ENCODE measurements around the gene EXD3. TPM values are rescaled to one million over a fixed set of nuclear protein-coding genes. Genes with fewer than 3 reads are reported as not detected.

The EXD3 gene
- total RNA-seq, 1 experiment from 2014 or later = 2.8 TPM

- H3K27me3 ChIP-seq (ENCODE audit: low read length) = no peaks in the 10 kb centered on the region
- H2AFZ ChIP-seq (ENCODE audit: low read length) = no peak overlapping the region
- H3K4me3 ChIP-seq (ENCODE audit: low read length) = no peak overlapping the region
- H3K4me1 ChIP-seq (ENCODE audit: low read length) = no peaks in the 10 kb centered on the region
- no peaks in the 10 kb centered on the region for H3K79me2 ChIP-seq (ENCODE audit: low read length)
- no peak overlapping the region for H3K4me2 ChIP-seq (ENCODE audit: low read depth, low read length, poor library complexity, severe bottlenecking)
- no peak overlapping the region for H3K27ac ChIP-seq (ENCODE audit: low read length)
- H3K9me2 ChIP-seq (replicated peaks; ENCODE audit: insufficient read depth, low read length) = no peaks in the 10 kb centered on the region
- H4K20me1 ChIP-seq (ENCODE audit: insufficient read depth, low read depth, low read length) = peaks cover 6% of the 10 kb centered on the region; the same call in 1 of the 2 replicates
- no peaks in the 10 kb centered on the region for H3K9me3 ChIP-seq (ENCODE audit: low read length)
- no peaks in the 10 kb centered on the region for H3K36me3 ChIP-seq (ENCODE audit: insufficient read depth, low read length)
- no peak for DNase-seq
- no peak overlapping the region for H3K9ac ChIP-seq (ENCODE audit: low read length)
These were observed 30.5 kb downstream of the EXD3 start for GRCh38 chr9:137392232-137393007.

- Histone ChIP-seq H3K4me3 (ENCODE audit: low read length) (no peak overlapping the region), H3K4me2 (ENCODE audit: low read depth, low read length, poor library complexity, severe bottlenecking) (no peak overlapping the region)
These were observed 31.6 kb downstream of the EXD3 start for GRCh38 chr9:137391411-137391754.

GRCh38 chr9:137390553-137391410, 32.2 kb downstream of the EXD3 start:
- no peak overlapping the region for H3K4me3 ChIP-seq (ENCODE audit: low read length)
- H3K4me2 ChIP-seq (ENCODE audit: low read depth, low read length, poor library complexity, severe bottlenecking) = no peak overlapping the region
- no peaks in the 10 kb centered on the region for H3K79me2 ChIP-seq (ENCODE audit: low read length)
- H3K4me1 ChIP-seq (ENCODE audit: low read length) = no peaks in the 10 kb centered on the region
- DNase-seq = peak; percentile 48
- H3K27me3 ChIP-seq (ENCODE audit: low read length) = no peaks in the 10 kb centered on the region
- H4K20me1 ChIP-seq (ENCODE audit: insufficient read depth, low read depth, low read length) = no peaks in the 10 kb centered on the region
- H3K9ac ChIP-seq (ENCODE audit: low read length) = no peak overlapping the region
- H2AFZ ChIP-seq (ENCODE audit: low read length) = no peak overlapping the region
- no peaks in the 10 kb centered on the region for H3K36me3 ChIP-seq (ENCODE audit: insufficient read depth, low read length)
- H3K9me2 ChIP-seq (replicated peaks; ENCODE audit: insufficient read depth, low read length) = no peaks in the 10 kb centered on the region
- H3K9me3 ChIP-seq (ENCODE audit: low read length) = no peaks in the 10 kb centered on the region
- no peak overlapping the region for H3K27ac ChIP-seq (ENCODE audit: low read length)

More at GRCh38 chr9:137391411-137391754, 31.6 kb downstream of the EXD3 start:
- Histone ChIP-seq H3K79me2 (ENCODE audit: low read length) (no peaks in the 10 kb centered on the region), H3K4me1 (ENCODE audit: low read length) (no peaks in the 10 kb centered on the region), H3K27me3 (ENCODE audit: low read length) (no peaks in the 10 kb centered on the region), H3K27ac (ENCODE audit: low read length) (no peak overlapping the region), H4K20me1 (ENCODE audit: insufficient read depth, low read depth, low read length) (no peaks in the 10 kb centered on the region), H3K9ac (ENCODE audit: low read length) (no peak overlapping the region), H3K36me3 (ENCODE audit: insufficient read depth, low read length) (no peaks in the 10 kb centered on the region), H3K9me2 (replicated peaks; ENCODE audit: insufficient read depth, low read length) (no peaks in the 10 kb centered on the region), H3K9me3 (ENCODE audit: low read length) (no peaks in the 10 kb centered on the region), H2AFZ (ENCODE audit: low read length) (no peak overlapping the region)
- DNase-seq = no peak

GRCh38 chr9:137389428-137389746, 33.6 kb downstream of the EXD3 start:
- no peaks in the 10 kb centered on the region for H3K9me3 ChIP-seq (ENCODE audit: low read length)
- H3K4me3 ChIP-seq (ENCODE audit: low read length) = no peak overlapping the region
- no peak overlapping the region for H3K4me2 ChIP-seq (ENCODE audit: low read depth, low read length, poor library complexity, severe bottlenecking)
- no peak overlapping the region for H2AFZ ChIP-seq (ENCODE audit: low read length)
- no peak overlapping the region for H3K27ac ChIP-seq (ENCODE audit: low read length)
- H3K27me3 ChIP-seq (ENCODE audit: low read length) = no peaks in the 10 kb centered on the region
- no peaks in the 10 kb centered on the region for H4K20me1 ChIP-seq (ENCODE audit: insufficient read depth, low read depth, low read length)
- H3K36me3 ChIP-seq (ENCODE audit: insufficient read depth, low read length) = no peaks in the 10 kb centered on the region
- no peaks in the 10 kb centered on the region for H3K9me2 ChIP-seq (replicated peaks; ENCODE audit: insufficient read depth, low read length)
- no peak overlapping the region for H3K9ac ChIP-seq (ENCODE audit: low read length)
- no peak for DNase-seq
- H3K79me2 ChIP-seq (ENCODE audit: low read length) = no peaks in the 10 kb centered on the region
- no peaks in the 10 kb centered on the region for H3K4me1 ChIP-seq (ENCODE audit: low read length)

GRCh38 chr9:137388589-137389427, 34.2 kb downstream of the EXD3 start:
- Histone ChIP-seq H3K27ac (ENCODE audit: low read length) (no peak overlapping the region), H4K20me1 (ENCODE audit: insufficient read depth, low read depth, low read length) (no peaks in the 10 kb centered on the region), H3K9ac (ENCODE audit: low read length) (no peak overlapping the region), H3K79me2 (ENCODE audit: low read length) (no peaks in the 10 kb centered on the region), H3K27me3 (ENCODE audit: low read length) (no peaks in the 10 kb centered on the region), H3K9me2 (replicated peaks; ENCODE audit: insufficient read depth, low read length) (no peaks in the 10 kb centered on the region), H3K4me3 (ENCODE audit: low read length) (no peak overlapping the region), H3K4me2 (ENCODE audit: low read depth, low read length, poor library complexity, severe bottlenecking) (no peak overlapping the region), H2AFZ (ENCODE audit: low read length) (no peak overlapping the region), H3K36me3 (ENCODE audit: insufficient read depth, low read length) (no peaks in the 10 kb centered on the region), H3K4me1 (ENCODE audit: low read length) (no peaks in the 10 kb centered on the region), H3K9me3 (ENCODE audit: low read length) (no peaks in the 10 kb centered on the region)
- no peak for DNase-seq

- Histone ChIP-seq H3K79me2 (ENCODE audit: low read length) (no peaks in the 10 kb centered on the region), H3K27me3 (ENCODE audit: low read length) (no peaks in the 10 kb centered on the region), H3K4me2 (ENCODE audit: low read depth, low read length, poor library complexity, severe bottlenecking) (no peak overlapping the region), H3K36me3 (ENCODE audit: insufficient read depth, low read length) (no peaks in the 10 kb centered on the region), H3K9ac (ENCODE audit: low read length) (no peak overlapping the region), H3K4me3 (ENCODE audit: low read length) (no peak overlapping the region), H2AFZ (ENCODE audit: low read length) (no peak overlapping the region), H3K9me3 (ENCODE audit: low read length) (no peaks in the 10 kb centered on the region), H3K4me1 (ENCODE audit: low read length) (no peaks in the 10 kb centered on the region), H3K9me2 (replicated peaks; ENCODE audit: insufficient read depth, low read length) (no peaks in the 10 kb centered on the region), H4K20me1 (ENCODE audit: insufficient read depth, low read depth, low read length) (no peaks in the 10 kb centered on the region), H3K27ac (ENCODE audit: low read length) (no peak overlapping the region)
- no peak for DNase-seq
These were observed 34.9 kb downstream of the EXD3 start for GRCh38 chr9:137387891-137388560.

- no peaks in the 10 kb centered on the region for H3K4me1 ChIP-seq (ENCODE audit: low read length)
- no peak overlapping the region for H3K4me3 ChIP-seq (ENCODE audit: low read length)
- H3K79me2 ChIP-seq (ENCODE audit: low read length) = no peaks in the 10 kb centered on the region
- no peaks in the 10 kb centered on the region for H4K20me1 ChIP-seq (ENCODE audit: insufficient read depth, low read depth, low read length)
- H3K9me2 ChIP-seq (replicated peaks; ENCODE audit: insufficient read depth, low read length) = no peaks in the 10 kb centered on the region
- no peak overlapping the region for H3K4me2 ChIP-seq (ENCODE audit: low read depth, low read length, poor library complexity, severe bottlenecking)
- no peaks in the 10 kb centered on the region for H3K9me3 ChIP-seq (ENCODE audit: low read length)
- H3K27ac ChIP-seq (ENCODE audit: low read length) = no peak overlapping the region
- no peak overlapping the region for H2AFZ ChIP-seq (ENCODE audit: low read length)
- no peaks in the 10 kb centered on the region for H3K36me3 ChIP-seq (ENCODE audit: insufficient read depth, low read length)
- DNase-seq = no peak
- no peak overlapping the region for H3K9ac ChIP-seq (ENCODE audit: low read length)
- H3K27me3 ChIP-seq (ENCODE audit: low read length) = no peaks in the 10 kb centered on the region
These were observed 35.7 kb downstream of the EXD3 start for GRCh38 chr9:137387114-137387890.

All from Karpas-422 (cell line).